Measurements from ENCODE around the gene RPH3AL. TPM values are rescaled to one million over a fixed set of nuclear protein-coding genes. Genes with fewer than 3 reads are reported as not detected.

The RPH3AL gene
- total RNA-seq, 1 experiment from 2014 or later = 3.0 TPM

DNA sequence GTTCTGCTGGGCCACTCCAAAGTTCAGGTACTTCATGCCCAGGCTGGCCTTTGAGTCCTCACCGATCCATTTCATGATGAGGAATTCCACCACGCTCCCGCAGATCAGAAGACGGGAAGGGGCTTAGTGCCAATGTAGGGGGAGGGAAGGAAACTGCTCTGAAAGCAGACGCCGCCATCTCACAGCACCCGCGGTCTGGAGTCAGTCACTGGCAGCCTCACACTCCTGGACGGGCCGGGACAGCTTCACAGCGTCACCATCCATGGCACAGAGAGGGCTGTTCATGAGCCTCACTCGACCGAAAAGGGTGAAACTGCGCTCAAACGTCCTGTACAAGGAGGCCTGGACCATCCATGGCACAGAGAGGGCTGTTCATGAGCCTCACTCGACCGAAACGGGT lies 62.0 kb downstream of the RPH3AL start:
- Mint-ChIP-seq H3K4me1 (peaks cover 4 to 20% of the 10 kb centered on the region in 2 experiments), H3K27me3 (ENCODE audit: low read depth) (peaks cover 4% of the 10 kb centered on the region), H3K9me3 (no peaks in the 10 kb centered on the region), H3K36me3 (ENCODE audit: insufficient read depth in 1 of 3, low read depth in 3 of 3) (no peaks in the 10 kb centered on the region), H3K4me3 (no peak overlapping the region), H3K27ac (peak overlapping the region in 1 of 3 experiments; percentile 63; a peak in 2 of 7 replicates)
- no peak overlapping the region for H3K23ac ChIP-seq (ENCODE audit: insufficient read length, low read depth, low read length)
- H4K5ac ChIP-seq (ENCODE audit: insufficient read length, low read depth, low read length) = no peak overlapping the region
- no peak overlapping the region for H2BK5ac ChIP-seq (ENCODE audit: insufficient read length, low read length)
- H3K79me1 ChIP-seq (ENCODE audit: insufficient read depth, low read depth, low read length, poor library complexity, severe bottlenecking) = no peaks in the 10 kb centered on the region
- H4K20me1 ChIP-seq (ENCODE audit: control insufficient read depth, insufficient read depth, insufficient read length) = no peaks in the 10 kb centered on the region
- H2AK5ac ChIP-seq (ENCODE audit: insufficient read length, low read length) = no peak overlapping the region
- H4K91ac ChIP-seq (ENCODE audit: insufficient read length, low read depth, low read length) = no peak overlapping the region
- no peaks in the 10 kb centered on the region for H3K79me2 ChIP-seq (ENCODE audit: insufficient read depth, low read length)
- H3K9ac ChIP-seq (ENCODE audit: extremely low read depth, insufficient read length, low read length) = no peak overlapping the region
- H2BK15ac ChIP-seq (ENCODE audit: low read depth, low read length) = no peak overlapping the region
- H4K8ac ChIP-seq (replicated peaks; ENCODE audit: insufficient read length, low read depth, low read length) = no peak overlapping the region
- WGBS (ENCODE audit: extremely low coverage, insufficient read length, low lambda C conversion rate) = no CpG with 5 or more reads among the region's 18 CpGs
- H3K27ac ChIP-seq (ENCODE audit: insufficient read length, low read depth, low read length) = no peak overlapping the region
- H2AFZ ChIP-seq (ENCODE audit: low read length) = no peak overlapping the region
- no peak for DNase-seq
- H3K4ac ChIP-seq (ENCODE audit: low read depth, low read length) = no peak overlapping the region
- H2BK120ac ChIP-seq (ENCODE audit: low read depth, low read length, poor library complexity, severe bottlenecking) = no peak overlapping the region
- H2BK20ac ChIP-seq (ENCODE audit: low read depth, low read length, poor library complexity, severe bottlenecking) = no peak overlapping the region
- no peak overlapping the region for H2BK12ac ChIP-seq (ENCODE audit: insufficient read length, low read depth, low read length)
- no peaks in the 10 kb centered on the region for H3K4me1 ChIP-seq (ENCODE audit: insufficient read depth, low read length)
- H3K23me2 ChIP-seq (ENCODE audit: insufficient read length, low read depth, low read length, poor library complexity, severe bottlenecking) = no peaks in the 10 kb centered on the region
- no peak overlapping the region for H3T11ph ChIP-seq (ENCODE audit: low read length)
- H3K4me2 ChIP-seq (ENCODE audit: insufficient read depth, insufficient read length, low read length) = no peak overlapping the region
- TF ChIP-seq, protein P1, sequence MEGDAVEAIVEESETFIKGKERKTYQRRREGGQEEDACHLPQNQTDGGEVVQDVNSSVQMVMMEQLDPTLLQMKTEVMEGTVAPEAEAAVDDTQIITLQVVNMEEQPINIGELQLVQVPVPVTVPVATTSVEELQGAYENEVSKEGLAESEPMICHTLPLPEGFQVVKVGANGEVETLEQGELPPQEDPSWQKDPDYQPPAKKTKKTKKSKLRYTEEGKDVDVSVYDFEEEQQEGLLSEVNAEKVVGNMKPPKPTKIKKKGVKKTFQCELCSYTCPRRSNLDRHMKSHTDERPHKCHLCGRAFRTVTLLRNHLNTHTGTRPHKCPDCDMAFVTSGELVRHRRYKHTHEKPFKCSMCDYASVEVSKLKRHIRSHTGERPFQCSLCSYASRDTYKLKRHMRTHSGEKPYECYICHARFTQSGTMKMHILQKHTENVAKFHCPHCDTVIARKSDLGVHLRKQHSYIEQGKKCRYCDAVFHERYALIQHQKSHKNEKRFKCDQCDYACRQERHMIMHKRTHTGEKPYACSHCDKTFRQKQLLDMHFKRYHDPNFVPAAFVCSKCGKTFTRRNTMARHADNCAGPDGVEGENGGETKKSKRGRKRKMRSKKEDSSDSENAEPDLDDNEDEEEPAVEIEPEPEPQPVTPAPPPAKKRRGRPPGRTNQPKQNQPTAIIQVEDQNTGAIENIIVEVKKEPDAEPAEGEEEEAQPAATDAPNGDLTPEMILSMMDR (conservative IDR thresholded peaks at IDR 0.05) = no peak
- no peaks in the 10 kb centered on the region for H3K27me3 ChIP-seq (ENCODE audit: insufficient read depth, low read length)
- H3K14ac ChIP-seq (ENCODE audit: insufficient read depth, low read length) = no peak overlapping the region
- no peak overlapping the region for H3K18ac ChIP-seq (ENCODE audit: insufficient read length, low read depth, low read length)
- no peaks in the 10 kb centered on the region for H3K9me3 ChIP-seq (ENCODE audit: control insufficient read depth, low read depth, low read length)
- H3K56ac ChIP-seq (ENCODE audit: insufficient read length, low read depth, low read length) = no peak overlapping the region

Data from H9 (cell line).